ENCODE results near the gene GADD45G.

- TF ChIP-seq CTCF (conservative IDR thresholded peaks at IDR 0.05; ENCODE audit: low read length) (no peak), EZH2phosphoT487 (IDR thresholded peaks at IDR 0.05; ENCODE audit: borderline replicate concordance, low read depth, low read length) (no peak)
Measured at GRCh38 chr9:89635816-89636215, 31.0 kb downstream of the GADD45G start.

All from OCI-LY7 (cell line).